HepG2 (cell line): ENCODE results near the gene FAT2.

ENCODE experiments used
- ARNT2 ChIP-seq: sonication (generic); formaldehyde crosslinking; IDR thresholded peaks from 2 replicates; pipeline ENCODE4 v1.8.0; 2022; ENCODE audit warnings: mild to moderate bottlenecking, low read depth, missing genetic modification reagents, moderate library complexity
- BCLAF1 ChIP-seq: fragments of 450-650 bp; IDR thresholded peaks from 2 replicates; pipeline ENCODE4 v1.6.1; 2017; ENCODE audit warnings: mild to moderate bottlenecking
- CTCF ChIP-seq: sonication (generic); formaldehyde crosslinking; IDR thresholded peaks from 2 replicates; pipeline ENCODE4 v1.5.0; 2020; ENCODE audit warnings: mild to moderate bottlenecking, missing genetic modification reagents, moderate library complexity
- ELK4 ChIP-seq: sonication (generic); formaldehyde crosslinking; IDR thresholded peaks from 2 replicates; pipeline ENCODE4 v1.9.0; 2021; ENCODE audit warnings: missing genetic modification reagents, borderline replicate concordance
- ESRRA ChIP-seq: sonication (generic); formaldehyde crosslinking; IDR thresholded peaks from 2 replicates; pipeline ENCODE4 v1.5.1; 2020; ENCODE audit warnings: mild to moderate bottlenecking, low read depth, missing genetic modification reagents
- FOSL1 ChIP-seq: sonication (generic); formaldehyde crosslinking; IDR thresholded peaks from 2 replicates; pipeline ENCODE4 v1.9.0; 2021; ENCODE audit warnings: missing genetic modification reagents, borderline replicate concordance
- JDP2 ChIP-seq: sonication (generic); formaldehyde crosslinking; IDR thresholded peaks from 2 replicates; pipeline ENCODE4 v1.8.1; 2022; ENCODE audit warnings: missing genetic modification reagents, borderline replicate concordance
- NR1H2 ChIP-seq: sonication (generic); formaldehyde crosslinking; IDR thresholded peaks from 2 replicates; pipeline ENCODE4 v1.8.1; 2022; ENCODE audit warnings: low read depth, missing genetic modification reagents, borderline replicate concordance
- REST ChIP-seq, 2 experiments: IDR thresholded peaks; 2 replicates each; pipeline ENCODE4 v1.6.1; 2011 to 2012; ENCODE audit warnings: low read length in 2 of 2, borderline replicate concordance in 1 of 2, low read depth in 1 of 2, mild to moderate bottlenecking in 1 of 2, moderate library complexity in 1 of 2
- SCMH1 ChIP-seq: sonication (generic); formaldehyde crosslinking; IDR thresholded peaks from 2 replicates; pipeline ENCODE4 v1.9.0; 2021; ENCODE audit warnings: missing genetic modification reagents, mild to moderate bottlenecking, borderline replicate concordance
- ZFP36 ChIP-seq: fragments of 150-350 bp; IDR thresholded peaks from 2 replicates; pipeline ENCODE4 v1.6.1; 2018; ENCODE audit warnings: borderline replicate concordance, low read length, low read depth; ENCODE audit not compliant: partially characterized antibody
- TF ChIP-seq, protein P1 (sequence below): sonication (generic); formaldehyde crosslinking; IDR thresholded peaks from 2 replicates; pipeline ENCODE4 v1.5.0; 2020; ENCODE audit warnings: missing genetic modification reagents
- TF ChIP-seq, protein P2 (sequence below): sonication (generic); formaldehyde crosslinking; IDR thresholded peaks from 2 replicates; pipeline ENCODE4 v1.5.0; 2020; ENCODE audit warnings: mild to moderate bottlenecking, missing genetic modification reagents, borderline replicate concordance
- TF ChIP-seq, protein P3 (sequence below): sonication (generic); formaldehyde crosslinking; IDR thresholded peaks from 2 replicates; pipeline ENCODE4 v1.8.1; 2023; ENCODE audit warnings: missing genetic modification reagents, inconsistent platforms, borderline replicate concordance

DNA sequence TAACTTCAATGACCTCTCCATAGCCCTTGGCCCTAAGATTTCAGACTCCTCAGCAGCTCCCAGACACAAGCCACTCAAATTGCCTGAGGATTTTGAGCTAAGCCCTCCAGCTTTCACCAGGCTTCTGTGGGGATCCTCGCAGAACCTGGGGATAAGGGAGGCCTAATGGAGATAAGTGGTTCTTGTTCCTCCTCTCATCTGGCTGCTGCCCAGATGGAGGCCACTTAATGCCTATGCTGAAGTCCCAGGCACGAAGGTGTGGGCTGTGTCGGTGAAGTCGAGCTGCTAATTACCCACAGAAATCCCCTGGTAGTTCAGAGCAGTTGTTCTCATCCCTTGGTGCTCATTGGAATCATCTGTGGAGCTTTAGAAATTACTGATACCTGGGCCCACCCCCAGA is 10.3 kb upstream of the FAT2 start:
- TF ChIP-seq SCMH1 (CRISPR knock-in tag) = no peak
- TF ChIP-seq JDP2 (CRISPR knock-in tag) = no peak
- no peak for TF ChIP-seq NR1H2 (CRISPR knock-in tag)
- TF ChIP-seq ESRRA (CRISPR knock-in tag) = no peak
- TF ChIP-seq, protein P1, sequence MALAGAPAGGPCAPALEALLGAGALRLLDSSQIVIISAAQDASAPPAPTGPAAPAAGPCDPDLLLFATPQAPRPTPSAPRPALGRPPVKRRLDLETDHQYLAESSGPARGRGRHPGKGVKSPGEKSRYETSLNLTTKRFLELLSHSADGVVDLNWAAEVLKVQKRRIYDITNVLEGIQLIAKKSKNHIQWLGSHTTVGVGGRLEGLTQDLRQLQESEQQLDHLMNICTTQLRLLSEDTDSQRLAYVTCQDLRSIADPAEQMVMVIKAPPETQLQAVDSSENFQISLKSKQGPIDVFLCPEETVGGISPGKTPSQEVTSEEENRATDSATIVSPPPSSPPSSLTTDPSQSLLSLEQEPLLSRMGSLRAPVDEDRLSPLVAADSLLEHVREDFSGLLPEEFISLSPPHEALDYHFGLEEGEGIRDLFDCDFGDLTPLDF (CRISPR knock-in tag) = no peak
- no peak for TF ChIP-seq ZFP36
- TF ChIP-seq, protein P2, sequence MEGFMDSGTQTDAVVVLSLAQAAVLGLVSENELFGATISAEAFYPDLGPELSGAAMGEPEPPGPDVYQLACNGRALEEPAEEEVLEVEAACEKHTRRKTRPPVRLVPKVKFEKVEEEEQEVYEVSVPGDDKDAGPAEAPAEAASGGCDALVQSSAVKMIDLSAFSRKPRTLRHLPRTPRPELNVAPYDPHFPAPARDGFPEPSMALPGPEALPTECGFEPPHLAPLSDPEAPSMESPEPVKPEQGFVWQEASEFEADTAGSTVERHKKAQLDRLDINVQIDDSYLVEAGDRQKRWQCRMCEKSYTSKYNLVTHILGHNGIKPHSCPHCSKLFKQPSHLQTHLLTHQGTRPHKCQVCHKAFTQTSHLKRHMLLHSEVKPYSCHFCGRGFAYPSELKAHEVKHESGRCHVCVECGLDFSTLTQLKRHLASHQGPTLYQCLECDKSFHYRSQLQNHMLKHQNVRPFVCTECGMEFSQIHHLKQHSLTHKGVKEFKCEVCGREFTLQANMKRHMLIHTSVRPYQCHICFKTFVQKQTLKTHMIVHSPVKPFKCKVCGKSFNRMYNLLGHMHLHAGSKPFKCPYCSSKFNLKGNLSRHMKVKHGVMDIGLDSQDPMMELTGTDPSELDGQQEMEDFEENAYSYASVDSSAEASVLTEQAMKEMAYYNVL (CRISPR knock-in tag) = no peak
- no peak for TF ChIP-seq CTCF (CRISPR knock-in tag)
- TF ChIP-seq REST (IDR thresholded peaks at IDR 0.05; ENCODE audit: borderline replicate concordance in 1 of 2, low read depth in 1 of 2, low read length in 2 of 2) = no peak
- TF ChIP-seq, protein P3, sequence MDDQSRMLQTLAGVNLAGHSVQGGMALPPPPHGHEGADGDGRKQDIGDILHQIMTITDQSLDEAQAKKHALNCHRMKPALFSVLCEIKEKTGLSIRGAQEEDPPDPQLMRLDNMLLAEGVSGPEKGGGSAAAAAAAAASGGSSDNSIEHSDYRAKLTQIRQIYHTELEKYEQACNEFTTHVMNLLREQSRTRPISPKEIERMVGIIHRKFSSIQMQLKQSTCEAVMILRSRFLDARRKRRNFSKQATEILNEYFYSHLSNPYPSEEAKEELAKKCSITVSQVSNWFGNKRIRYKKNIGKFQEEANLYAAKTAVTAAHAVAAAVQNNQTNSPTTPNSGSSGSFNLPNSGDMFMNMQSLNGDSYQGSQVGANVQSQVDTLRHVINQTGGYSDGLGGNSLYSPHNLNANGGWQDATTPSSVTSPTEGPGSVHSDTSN (CRISPR knock-in tag) = no peak
- no peak for TF ChIP-seq BCLAF1
- no peak for TF ChIP-seq FOSL1 (CRISPR knock-in tag)
- no peak for TF ChIP-seq ELK4 (CRISPR knock-in tag)
- TF ChIP-seq ARNT2 = no peak
